Endothelial cell of hepatic sinusoid (primary cell): Measurements from ENCODE around the gene HECA.
"Not testable (repeated sequence)": the region's sequence is repeated elsewhere in the genome, so short reads cannot be mapped to it uniquely, and the experiment has no call there.

Experiments used
- in situ Hi-C: cut with HindIII; loops from 2 replicates; pipeline ENCODE4 v1.10.0; 2017; ENCODE audit warnings: low sequenced_read_pairs

HECA gene

DNA sequence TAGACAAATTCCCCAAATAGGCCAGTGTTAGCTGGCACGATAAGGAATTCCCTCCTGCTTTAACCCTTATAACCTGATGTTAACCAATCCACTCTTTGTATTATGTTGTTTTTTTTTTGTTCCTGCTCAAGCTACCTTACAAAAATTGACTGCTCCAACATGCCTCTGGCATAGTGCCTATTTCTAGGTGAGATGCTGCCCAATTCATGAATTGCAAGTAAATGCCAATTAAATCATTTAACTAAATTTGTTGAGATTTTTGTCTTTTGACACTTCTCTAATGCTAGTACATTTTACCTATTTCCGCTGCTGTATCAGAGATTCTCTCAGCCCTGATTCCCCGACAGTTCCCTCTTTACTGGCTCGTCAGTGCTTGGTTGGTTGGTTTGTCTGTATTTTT lies 66.5 kb downstream of the HECA start:
- in situ Hi-C loops = no loop called here

- in situ Hi-C loops = no loop called here
Measured at GRCh38 chr6:139204978-139205377, 70.1 kb downstream of the HECA start.

DNA sequence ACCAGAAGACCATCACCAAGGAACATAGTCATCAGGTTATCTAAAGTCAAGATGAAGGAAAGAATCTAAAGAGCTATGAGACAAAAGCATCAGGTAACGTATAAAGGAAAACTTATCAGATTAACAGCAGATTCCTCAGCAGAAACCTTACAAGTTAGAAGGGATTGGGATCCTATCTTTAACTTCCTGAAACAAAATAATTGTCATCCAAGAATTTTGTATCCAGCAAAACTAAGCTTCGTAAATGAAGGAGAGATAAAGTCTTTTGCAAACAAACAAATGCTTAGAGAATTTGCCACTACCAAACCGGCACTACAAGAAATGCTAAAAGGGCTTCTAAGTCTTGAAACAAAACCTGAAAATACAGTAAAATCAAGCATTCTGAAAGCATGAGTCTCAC lies 71.0 kb downstream of the HECA start:
- in situ Hi-C loops = no loop called here

- in situ Hi-C loops = not testable (repeated sequence)
Measured at GRCh38 chr6:139210766-139211165, 75.9 kb downstream of the HECA start.

GRCh38 chr6:139212460-139212859 lies 77.6 kb downstream of the HECA start:
- in situ Hi-C loops = not testable (repeated sequence)

DNA sequence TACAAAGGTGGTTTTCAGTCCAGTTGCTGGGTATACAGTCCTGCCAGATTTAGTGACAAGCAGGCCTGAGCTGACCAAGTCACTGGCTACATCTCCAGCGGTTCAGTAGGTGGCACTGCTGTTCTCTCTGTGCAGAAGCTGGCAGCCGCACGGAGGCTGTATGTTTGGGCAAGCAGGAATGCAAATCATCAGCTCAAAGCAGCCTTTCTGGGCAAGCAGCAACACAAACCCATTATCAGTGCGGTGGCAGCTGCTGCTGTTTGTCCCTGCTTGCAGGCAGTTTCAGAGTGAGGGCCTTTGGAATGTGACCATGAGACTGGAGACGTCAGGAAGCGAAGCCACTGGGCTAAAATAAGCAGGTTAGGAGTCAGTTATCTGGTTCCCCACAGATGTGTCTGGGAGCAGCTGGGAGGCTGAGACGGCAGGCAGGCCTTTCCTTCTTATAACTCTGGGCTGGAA lies 84.4 kb downstream of the HECA start:
- in situ Hi-C loops = no loop called here

DNA sequence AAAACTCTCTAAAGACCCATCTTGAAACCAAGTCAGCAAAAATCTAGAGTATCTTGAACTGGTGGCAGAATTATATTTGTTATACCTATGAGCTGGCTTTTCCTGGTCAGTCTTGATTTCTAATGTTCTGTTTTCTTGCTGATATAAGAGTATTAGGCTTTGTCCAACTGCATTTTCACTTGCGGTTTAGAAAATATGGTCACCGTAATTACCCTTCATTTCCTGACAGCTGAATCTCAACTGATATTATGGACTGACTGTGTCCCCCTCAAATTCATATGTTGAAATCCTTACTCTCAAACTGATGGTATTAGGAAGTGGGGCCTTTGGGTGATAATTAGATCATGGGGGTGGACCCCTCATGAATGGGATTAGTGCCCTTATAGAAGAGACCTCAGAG lies 84.9 kb downstream of the HECA start:
- in situ Hi-C loops = no loop called here

DNA sequence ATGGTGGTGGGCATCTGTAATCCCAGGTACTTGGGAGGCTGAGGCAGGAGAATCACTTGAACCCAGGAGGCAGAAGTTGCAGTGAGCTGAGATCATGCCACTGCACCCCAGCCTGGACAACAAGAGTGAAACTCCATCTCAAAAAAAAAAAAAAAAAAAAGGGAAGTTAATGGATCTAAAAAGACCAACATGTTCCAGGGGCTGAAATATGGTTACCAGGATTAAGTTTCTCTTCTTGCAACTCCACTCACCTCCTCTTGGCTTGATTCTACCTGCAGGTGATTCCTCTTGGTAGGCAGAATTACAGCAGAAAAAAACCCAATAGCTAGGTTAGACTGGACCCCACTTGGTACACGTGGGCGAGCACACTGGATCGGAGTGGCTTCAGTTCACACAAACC lies 93.5 kb downstream of the HECA start:
- in situ Hi-C loops = not testable (repeated sequence)
